HG03469 (cell line): ENCODE data around the gene STAG2.
"Not testable (repeated sequence)": the region's sequence is repeated elsewhere in the genome, so short reads cannot be mapped to it uniquely, and the experiment has no call there.

ENCODE experiments used
- ATAC-seq: cut with Tn5 transposase; IDR thresholded peaks from one replicate; pipeline ENCODE4 v1.9.1; 2021; ENCODE audit warnings: mild to moderate bottlenecking, moderate library complexity, moderate number of reproducible peaks; ENCODE audit not compliant: unreplicated experiment

The STAG2 gene

GRCh38 chrX:124030520-124030919, 69.0 kb downstream of the STAG2 start:
- ATAC-seq, result peak; percentile 95

- ATAC-seq, result no peak
Measured at GRCh38 chrX:124033821-124034220, 72.3 kb downstream of the STAG2 start.

DNA sequence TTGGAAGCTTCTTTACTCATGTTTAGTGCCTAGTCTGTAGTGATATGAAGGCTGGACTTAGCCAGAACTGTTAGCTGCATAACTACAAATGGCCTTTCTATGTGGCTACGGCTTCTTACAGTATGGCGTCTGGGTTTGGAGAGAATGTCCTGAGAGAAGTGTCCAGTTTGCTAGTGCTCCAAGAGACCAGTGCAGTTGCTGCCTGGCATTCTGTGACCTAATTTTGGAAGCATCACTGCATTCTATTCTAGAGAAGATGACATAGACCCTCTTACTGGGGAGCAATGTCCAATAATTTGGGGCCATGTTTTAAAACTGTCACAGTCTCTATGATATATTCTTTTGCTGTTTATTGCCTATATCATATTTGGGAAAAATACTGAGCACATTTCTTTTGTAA, 74.2 kb downstream of the STAG2 start:
- no peak for ATAC-seq

DNA sequence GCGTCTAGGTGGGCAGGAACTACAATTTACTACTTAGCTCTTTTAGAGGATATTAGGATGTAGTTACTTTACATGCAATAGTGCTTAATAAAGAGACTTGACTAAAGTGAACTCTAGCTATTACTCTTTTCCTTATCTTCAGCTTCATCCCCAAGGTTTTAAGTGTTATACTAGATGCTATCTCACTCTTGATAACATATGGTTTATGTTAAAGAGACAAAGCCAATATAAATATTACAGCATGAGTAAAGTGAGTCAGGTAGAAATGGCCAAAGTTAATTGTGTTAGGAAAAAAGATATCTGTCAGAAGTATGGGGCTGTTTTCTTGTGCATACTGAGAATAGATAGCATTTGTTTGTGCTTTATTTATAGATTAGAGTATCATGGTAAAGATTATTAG, 80.5 kb downstream of the STAG2 start:
- no peak for ATAC-seq

DNA sequence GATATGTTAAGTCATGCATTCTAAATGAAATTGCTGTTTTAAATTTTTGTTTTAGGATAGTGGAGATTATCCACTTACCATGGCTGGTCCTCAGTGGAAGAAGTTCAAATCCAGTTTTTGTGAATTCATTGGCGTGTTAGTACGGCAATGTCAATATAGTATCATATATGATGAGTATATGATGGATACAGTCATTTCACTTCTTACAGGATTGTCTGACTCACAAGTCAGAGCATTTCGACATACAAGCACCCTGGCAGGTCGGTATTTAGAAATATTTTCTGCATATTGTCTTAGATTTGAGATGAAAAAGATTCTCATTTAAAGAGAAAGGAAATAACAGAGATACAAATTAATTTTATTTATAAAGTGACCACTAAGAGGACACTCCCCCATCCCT, 83.6 kb downstream of the STAG2 start:
- ATAC-seq, result no peak

DNA sequence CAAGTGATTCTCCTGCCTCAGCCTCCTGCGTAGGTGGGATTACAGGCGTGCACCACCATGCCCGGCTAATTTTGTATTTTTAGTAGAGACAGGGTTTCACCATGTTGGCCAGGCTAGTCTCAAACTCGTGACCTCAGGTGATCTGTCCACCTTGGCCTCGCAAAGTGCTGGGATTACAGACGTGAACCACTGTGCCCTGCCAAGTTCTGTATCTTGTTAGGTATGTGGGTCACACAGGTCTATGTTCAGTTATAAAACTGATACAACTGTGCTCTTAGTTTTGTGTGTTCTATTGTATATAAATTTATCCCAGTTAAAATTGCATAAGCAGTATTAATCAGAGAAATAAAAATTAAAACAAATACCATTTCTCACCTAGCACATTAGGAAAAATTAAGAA, 122.9 kb downstream of the STAG2 start:
- ATAC-seq, result not testable (repeated sequence)

DNA sequence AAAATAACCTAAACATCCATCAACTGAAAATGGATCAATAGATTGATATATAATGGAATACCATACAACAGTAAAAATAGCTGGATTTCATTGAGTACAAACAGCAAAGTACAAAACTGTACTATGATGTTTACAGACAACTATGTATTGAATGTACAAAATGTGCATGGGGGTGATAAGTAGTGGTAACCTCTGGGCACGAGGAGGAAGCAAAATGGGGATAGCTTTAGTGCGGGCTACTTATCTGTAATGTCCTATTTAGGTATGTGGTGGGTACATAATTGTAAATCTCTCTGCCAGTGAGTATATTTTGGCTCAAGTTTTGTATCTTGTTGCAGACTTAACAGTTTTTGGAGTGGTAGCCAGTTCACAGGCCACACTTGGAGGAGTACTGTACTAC, 123.6 kb downstream of the STAG2 start:
- no peak for ATAC-seq

DNA sequence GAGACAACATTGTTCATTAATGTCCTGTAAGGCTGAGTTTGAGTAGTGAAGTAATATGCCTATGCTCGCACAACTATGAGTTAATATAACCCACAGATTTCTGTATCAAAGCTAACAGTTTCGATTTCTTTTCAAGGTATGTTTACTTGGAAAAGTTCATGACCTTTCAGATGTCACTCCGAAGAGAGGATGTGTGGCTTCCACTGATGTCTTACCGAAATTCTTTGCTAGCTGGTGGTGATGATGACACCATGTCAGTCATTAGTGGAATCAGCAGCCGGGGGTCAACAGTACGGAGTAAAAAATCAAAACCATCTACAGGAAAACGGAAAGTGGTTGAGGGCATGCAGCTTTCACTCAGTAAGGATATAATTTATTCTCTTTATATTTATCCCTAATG, 124.9 kb downstream of the STAG2 start:
- ATAC-seq, result no peak

DNA sequence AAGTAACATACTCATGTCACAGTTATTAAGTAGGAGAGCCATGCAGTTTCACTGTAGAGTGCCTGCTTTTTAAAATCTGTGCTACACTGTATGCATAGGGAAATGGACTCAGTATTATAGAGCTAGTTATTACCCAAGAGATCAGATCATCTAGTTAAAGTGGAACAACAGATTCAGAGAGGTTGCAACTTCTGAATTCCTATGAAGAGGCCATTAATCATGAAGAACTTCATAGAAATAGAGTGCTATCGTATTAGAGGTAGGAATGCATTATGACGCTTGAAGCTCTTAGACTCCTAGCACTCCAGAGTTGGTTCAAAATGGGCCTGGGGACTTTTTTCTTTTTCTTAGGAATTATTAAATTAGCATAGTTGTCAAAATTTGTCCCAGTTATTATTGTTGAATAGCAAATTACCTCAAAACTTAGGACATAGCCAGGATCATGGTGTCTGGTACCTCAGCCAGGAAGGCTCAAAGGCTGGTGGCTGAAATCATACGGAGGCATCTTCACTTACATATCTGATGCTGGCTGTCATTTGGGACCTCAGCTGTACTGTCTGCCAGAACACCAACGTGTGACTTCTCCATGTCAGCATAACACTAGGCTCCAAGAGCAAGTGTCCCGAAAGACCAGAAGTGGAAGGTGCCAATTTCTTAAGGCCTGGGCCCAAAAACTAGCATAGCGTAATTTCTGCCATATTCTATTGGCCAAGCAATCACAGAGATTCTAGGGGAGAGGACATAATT, 125.7 kb downstream of the STAG2 start:
- ATAC-seq, result no peak

DNA sequence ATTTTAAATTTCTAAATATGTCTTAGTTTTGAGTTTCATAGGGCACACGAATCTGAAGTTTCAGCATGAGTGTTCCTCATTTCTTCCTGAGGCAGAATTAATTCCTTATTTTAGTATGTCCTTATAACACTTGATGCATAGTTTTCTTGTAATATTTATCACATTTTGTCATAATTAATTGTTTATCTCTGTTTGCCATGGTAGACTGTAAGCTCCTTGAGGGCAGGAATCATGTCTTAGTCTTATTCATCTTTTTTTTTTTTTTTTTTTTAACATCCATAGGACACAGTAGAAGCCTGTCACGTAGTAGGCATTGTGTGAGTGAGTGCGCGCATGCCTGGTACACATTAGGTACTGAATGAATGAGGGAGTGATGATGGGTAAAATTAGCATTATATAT, 131.7 kb downstream of the STAG2 start:
- ATAC-seq, result no peak

GRCh38 chrX:124097116-124097515, 135.6 kb downstream of the STAG2 start:
- ATAC-seq, result no peak

GRCh38 chrX:124098089-124098488, 136.6 kb downstream of the STAG2 start:
- ATAC-seq, result no peak

- no peak for ATAC-seq
Measured at GRCh38 chrX:124103966-124104365, 142.5 kb downstream of the STAG2 start.

DNA sequence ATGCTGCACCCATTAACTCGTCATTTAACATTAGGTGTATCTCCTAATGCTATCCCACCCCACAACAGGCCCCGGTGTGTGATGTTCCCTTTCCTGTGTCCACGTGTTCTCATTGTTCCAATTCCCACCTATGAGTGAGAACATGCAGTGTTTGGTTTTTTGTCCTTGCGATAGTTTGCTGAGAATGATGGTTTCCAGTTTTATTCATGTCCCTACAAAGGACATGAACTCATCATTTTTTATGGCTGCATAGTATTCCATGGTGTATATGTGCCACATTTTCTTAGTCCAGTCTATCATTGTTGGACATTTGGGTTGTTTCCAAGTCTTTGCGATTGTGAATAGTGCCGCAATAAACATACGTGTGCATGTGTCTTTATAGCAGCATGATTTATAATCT, 143.0 kb downstream of the STAG2 start:
- ATAC-seq, result not testable (repeated sequence)

GRCh38 chrX:124113621-124114600, 152.4 kb downstream of the STAG2 start:
- no peak for ATAC-seq

DNA sequence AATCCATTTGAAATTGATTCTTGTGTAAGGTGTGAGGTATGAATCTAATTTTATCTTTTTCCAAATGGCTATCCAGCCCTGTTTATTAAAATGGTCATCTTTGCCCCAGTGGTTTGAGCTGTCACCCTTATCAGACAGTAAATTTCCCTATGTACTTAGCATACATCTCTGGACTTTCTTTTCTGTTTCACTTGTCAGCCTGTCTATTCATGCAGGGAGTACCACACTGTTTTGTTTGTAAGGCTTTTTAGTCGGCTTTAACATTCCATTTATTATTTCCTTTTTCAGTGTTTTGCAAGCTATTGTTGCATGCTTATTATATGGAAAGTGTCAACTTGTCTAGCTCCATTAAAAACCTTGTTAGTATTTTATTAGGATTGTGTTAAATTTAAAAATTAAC, 155.8 kb downstream of the STAG2 start:
- ATAC-seq, result no peak

GRCh38 chrX:124125471-124125870, 164.0 kb downstream of the STAG2 start:
- no peak for ATAC-seq

DNA sequence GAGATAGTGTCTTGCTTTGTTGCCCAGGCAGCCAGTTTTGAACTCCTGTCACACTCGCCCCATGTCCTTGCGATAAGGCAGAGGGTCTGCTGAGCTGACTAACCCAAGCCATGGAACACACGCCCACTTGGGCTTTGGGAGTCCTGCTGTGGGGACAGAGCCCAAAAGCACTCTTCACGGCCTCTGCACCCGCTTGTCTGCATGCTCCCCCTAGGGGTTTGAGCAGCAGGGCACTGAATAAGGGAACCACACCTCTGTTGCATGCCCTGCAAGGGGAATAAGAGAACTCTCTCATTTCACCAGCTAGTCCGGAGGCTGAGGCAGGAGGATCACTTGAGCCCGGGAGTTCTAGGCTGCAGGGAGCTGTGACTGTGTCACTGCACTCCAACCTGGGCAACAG, 166.0 kb downstream of the STAG2 start:
- ATAC-seq, result no peak

DNA sequence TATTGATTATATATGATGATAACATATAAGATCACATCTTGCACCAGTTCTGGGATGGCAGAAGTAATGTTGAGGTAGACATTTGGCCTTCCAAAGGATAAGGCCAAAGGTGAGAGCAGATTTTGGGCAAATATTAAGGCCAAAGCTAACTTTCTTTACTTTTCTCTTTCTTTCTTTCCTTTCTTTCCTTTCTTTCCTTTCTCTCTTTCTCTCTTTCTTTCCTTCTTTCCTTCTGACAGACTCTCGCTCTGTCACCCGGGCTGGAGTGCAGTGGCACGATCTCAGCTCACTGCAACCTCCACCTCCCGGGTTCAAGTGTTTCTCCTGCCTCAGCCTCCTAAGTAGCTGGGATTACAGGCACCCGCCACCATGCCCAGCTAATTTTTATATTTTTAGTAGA, 170.9 kb downstream of the STAG2 start:
- not testable (repeated sequence) for ATAC-seq

- no peak for ATAC-seq
Measured at GRCh38 chrX:124145749-124146148, 184.2 kb downstream of the STAG2 start.

GRCh38 chrX:124151195-124151594, 189.7 kb downstream of the STAG2 start:
- no peak for ATAC-seq
